Keratinocyte (primary cell): Measurements from ENCODE around the gene PIAS1.

Experiments used
- CTCF ChIP-seq, 3 experiments: IDR thresholded peaks in 1 of 3; conservative IDR thresholded peaks in 1 of 3; optimal IDR thresholded peaks in 1 of 3; 2 replicates in 2 of 3; 3 replicates in 1 of 3; pipeline versions ENCODE3 to v1.5.1; 2011; ENCODE audit warnings: low read length in 3 of 3, mild to moderate bottlenecking in 3 of 3, moderate library complexity in 2 of 3, control low read depth in 1 of 3, inconsistent platforms in 1 of 3; ENCODE audit not compliant: insufficient read depth in 2 of 3; ENCODE audit errors: extremely low read depth in 1 of 3
- EZH2 ChIP-seq: IDR thresholded peaks from one replicate; pipeline ENCODE4 v1.6.1; 2012; ENCODE audit warnings: inconsistent platforms, mild to moderate bottlenecking, low read length, moderate library complexity

- TF ChIP-seq EZH2 (no peak), CTCF (optimal IDR thresholded peaks at IDR 0.05 in 1 of 3, IDR thresholded peaks at IDR 0.05 in 1 of 3, conservative IDR thresholded peaks at IDR 0.05 in 1 of 3; ENCODE audit: extremely low read depth in 1 of 3, insufficient read depth in 2 of 3, low read length in 3 of 3) (no peak)
These were observed 187.2 kb downstream of the PIAS1 start for GRCh38 chr15:68241088-68241935.
